ENCODE results near the gene TRAPPC10.

DNA sequence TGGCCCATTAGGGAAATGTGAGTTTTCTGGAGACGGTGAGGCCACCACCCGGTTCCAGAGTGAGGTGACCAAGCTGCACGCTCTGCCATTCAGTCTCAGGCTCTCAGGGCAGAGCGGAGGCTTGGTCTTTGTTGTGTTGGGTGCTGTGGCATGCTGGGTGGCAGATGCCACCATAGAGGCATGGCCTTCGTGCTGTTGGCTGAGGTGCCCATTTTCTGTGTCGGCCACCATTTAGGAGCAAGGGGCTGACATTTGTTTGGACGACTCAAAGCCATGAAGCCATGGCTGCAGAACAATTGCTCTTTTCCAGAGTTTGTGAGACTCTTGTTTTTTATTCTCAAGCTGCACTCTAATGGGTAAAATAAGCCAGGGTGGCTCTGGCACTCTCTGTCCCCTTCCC, 58.3 kb downstream of the TRAPPC10 start:
- no peak for TF ChIP-seq POLR2A (IDR thresholded peaks at IDR 0.05)
- TF ChIP-seq CTCF (IDR thresholded peaks at IDR 0.05 in 8 of 11, conservative IDR thresholded peaks at IDR 0.05 in 3 of 11): no peak
- TF ChIP-seq POLR2AphosphoS5 (IDR thresholded peaks at IDR 0.05): no peak

Measured in spleen (tissue), 7 donors.